ENCODE results near the gene DNAH2. TPM values are rescaled to one million over a fixed set of nuclear protein-coding genes. Genes with fewer than 3 reads are reported as not detected.

Gene DNAH2
- total and polyA plus RNA-seq, 2 experiments from 2014 or later: 0.77 to 2.1 TPM

DNA sequence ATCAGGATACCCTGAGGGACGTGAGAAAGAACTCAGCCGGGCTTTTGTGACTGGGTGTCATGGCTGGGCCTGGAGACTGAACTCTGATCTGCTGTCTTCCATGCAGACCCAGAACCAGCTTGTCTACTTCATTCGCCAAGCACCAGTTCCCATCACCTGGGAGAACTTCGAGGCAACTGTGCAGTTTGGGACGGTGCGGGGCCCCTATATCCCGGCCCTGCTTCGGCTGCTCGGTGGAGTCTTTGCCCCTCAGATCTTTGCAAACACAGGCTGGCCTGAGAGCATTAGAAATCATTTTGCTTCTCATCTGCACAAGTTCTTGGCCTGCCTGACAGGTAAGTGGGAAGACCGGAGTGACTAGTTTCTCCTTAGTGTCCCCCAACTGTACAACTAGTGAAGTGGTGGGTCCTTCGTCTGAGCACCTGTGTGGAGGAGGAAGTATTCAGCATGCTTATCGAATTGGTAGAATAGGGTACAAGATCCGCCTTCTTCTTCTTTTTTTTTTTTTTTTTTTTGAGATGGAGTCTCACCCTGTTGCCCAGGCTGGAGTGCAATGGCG, 15.5 kb downstream of the DNAH2 start:
- Histone ChIP-seq H3K9me2 (replicated peaks; ENCODE audit: insufficient read depth) (no peaks in the 10 kb centered on the region), H3K4me3 (no peak overlapping the region), H3K9me3 (ENCODE audit: low read depth) (no peaks in the 10 kb centered on the region), H3K4me2 (no peak overlapping the region), H4K20me1 (ENCODE audit: insufficient read depth, poor library complexity, severe bottlenecking) (no peaks in the 10 kb centered on the region), H3K79me2 (no peaks in the 10 kb centered on the region), H3K36me3 (replicated peaks; ENCODE audit: insufficient read depth, low read depth) (no peaks in the 10 kb centered on the region), H2AFZ (no peak overlapping the region), H3K27me3 (no peaks in the 10 kb centered on the region), H3K27ac (no peak overlapping the region), H3K4me1 (ENCODE audit: insufficient read depth) (no peaks in the 10 kb centered on the region)
- DNase-seq (ENCODE audit: low spot score): no peak
- 87% methylated on average over 14 of the region's 14 CpGs for WGBS (ENCODE audit: low lambda C conversion rate, missing lambda C conversion rate)
- TF ChIP-seq EZH2phosphoT487 (IDR thresholded peaks at IDR 0.05; ENCODE audit: low read depth, severe bottlenecking, unreplicated experiment): no peak
- no peak for TF ChIP-seq EZH2 (IDR thresholded peaks at IDR 0.05; ENCODE audit: borderline replicate concordance)
- TF ChIP-seq, protein P1, sequence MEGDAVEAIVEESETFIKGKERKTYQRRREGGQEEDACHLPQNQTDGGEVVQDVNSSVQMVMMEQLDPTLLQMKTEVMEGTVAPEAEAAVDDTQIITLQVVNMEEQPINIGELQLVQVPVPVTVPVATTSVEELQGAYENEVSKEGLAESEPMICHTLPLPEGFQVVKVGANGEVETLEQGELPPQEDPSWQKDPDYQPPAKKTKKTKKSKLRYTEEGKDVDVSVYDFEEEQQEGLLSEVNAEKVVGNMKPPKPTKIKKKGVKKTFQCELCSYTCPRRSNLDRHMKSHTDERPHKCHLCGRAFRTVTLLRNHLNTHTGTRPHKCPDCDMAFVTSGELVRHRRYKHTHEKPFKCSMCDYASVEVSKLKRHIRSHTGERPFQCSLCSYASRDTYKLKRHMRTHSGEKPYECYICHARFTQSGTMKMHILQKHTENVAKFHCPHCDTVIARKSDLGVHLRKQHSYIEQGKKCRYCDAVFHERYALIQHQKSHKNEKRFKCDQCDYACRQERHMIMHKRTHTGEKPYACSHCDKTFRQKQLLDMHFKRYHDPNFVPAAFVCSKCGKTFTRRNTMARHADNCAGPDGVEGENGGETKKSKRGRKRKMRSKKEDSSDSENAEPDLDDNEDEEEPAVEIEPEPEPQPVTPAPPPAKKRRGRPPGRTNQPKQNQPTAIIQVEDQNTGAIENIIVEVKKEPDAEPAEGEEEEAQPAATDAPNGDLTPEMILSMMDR (IDR thresholded peaks at IDR 0.05; ENCODE audit: poor library complexity): no peak

DNA sequence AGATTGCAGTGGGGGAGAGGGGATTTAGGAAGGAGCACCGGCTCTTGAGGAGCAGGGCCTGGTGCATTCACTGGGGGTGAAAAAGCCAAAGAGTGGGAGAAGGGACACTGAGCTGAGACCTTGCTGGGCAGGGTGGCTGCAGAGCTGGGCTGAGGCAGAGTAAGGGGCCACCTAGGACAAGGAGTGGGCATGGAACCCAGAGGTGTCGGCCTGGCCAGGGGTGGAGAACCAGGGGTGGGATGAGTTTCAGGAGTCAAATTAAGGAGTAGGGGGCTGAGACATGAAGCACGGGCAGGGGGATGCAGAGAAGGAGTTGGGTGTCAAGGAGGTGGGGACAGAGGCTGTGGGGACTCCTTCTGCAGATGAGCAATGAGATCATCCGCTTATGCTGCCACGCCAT, 20.1 kb downstream of the DNAH2 start:
- no peak for DNase-seq (ENCODE audit: low spot score)
- Histone ChIP-seq H3K4me2 (no peak overlapping the region), H3K79me2 (no peaks in the 10 kb centered on the region), H4K20me1 (ENCODE audit: insufficient read depth, poor library complexity, severe bottlenecking) (no peaks in the 10 kb centered on the region), H3K9me3 (ENCODE audit: low read depth) (no peaks in the 10 kb centered on the region), H3K4me3 (no peak overlapping the region), H3K27ac (no peak overlapping the region), H3K4me1 (ENCODE audit: insufficient read depth) (no peaks in the 10 kb centered on the region), H3K9me2 (replicated peaks; ENCODE audit: insufficient read depth) (no peaks in the 10 kb centered on the region), H2AFZ (no peak overlapping the region), H3K27me3 (peaks cover 3% of the 10 kb centered on the region), H3K36me3 (replicated peaks; ENCODE audit: insufficient read depth, low read depth) (no peaks in the 10 kb centered on the region)
- TF ChIP-seq EZH2phosphoT487 (IDR thresholded peaks at IDR 0.05; ENCODE audit: low read depth, severe bottlenecking, unreplicated experiment) (no peak), EZH2 (IDR thresholded peaks at IDR 0.05; ENCODE audit: borderline replicate concordance) (no peak)
- TF ChIP-seq, protein P1 (IDR thresholded peaks at IDR 0.05; ENCODE audit: poor library complexity): no peak
- WGBS (ENCODE audit: low lambda C conversion rate, missing lambda C conversion rate): 95% methylated on average over 5 of the region's 5 CpGs

DNA sequence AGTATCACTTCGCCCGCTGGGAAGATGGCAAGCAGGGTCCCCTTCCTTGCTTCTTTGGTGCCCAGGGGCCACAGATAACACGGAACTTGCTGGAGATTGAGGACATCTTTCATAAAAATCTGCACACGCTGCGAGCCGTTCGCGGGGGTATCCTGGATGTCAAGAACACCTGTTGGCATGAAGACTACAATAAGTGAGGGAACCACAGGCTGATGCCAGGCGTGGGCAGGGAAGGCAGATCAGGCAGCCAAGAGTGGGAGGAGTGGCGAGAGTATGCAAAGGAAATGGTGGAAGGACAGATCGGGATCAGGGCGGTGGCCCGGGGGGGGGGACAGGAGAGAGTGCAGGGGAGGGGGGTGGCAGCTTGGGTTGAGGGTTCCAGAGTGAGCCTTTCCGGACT, 22.2 kb downstream of the DNAH2 start:
- WGBS (ENCODE audit: low lambda C conversion rate, missing lambda C conversion rate): 88% methylated on average over 13 of the region's 14 CpGs
- H3K27me3 ChIP-seq: peaks cover 3% of the 10 kb centered on the region

More for the DNA sequence above, 22.2 kb downstream of the DNAH2 start:
- no peak for TF ChIP-seq EZH2phosphoT487 (IDR thresholded peaks at IDR 0.05; ENCODE audit: low read depth, severe bottlenecking, unreplicated experiment)
- TF ChIP-seq, protein P1 (IDR thresholded peaks at IDR 0.05; ENCODE audit: poor library complexity): no peak
- no peak for TF ChIP-seq EZH2 (IDR thresholded peaks at IDR 0.05; ENCODE audit: borderline replicate concordance)
- H3K4me2 ChIP-seq: no peak overlapping the region
- H3K4me3 ChIP-seq: no peak overlapping the region
- no peaks in the 10 kb centered on the region for H3K9me3 ChIP-seq (ENCODE audit: low read depth)
- no peaks in the 10 kb centered on the region for H3K36me3 ChIP-seq (replicated peaks; ENCODE audit: insufficient read depth, low read depth)
- H3K4me1 ChIP-seq (ENCODE audit: insufficient read depth): no peaks in the 10 kb centered on the region
- no peak overlapping the region for H2AFZ ChIP-seq
- DNase-seq (ENCODE audit: low spot score): no peak
- no peak overlapping the region for H3K27ac ChIP-seq
- H3K79me2 ChIP-seq: no peaks in the 10 kb centered on the region
- no peaks in the 10 kb centered on the region for H4K20me1 ChIP-seq (ENCODE audit: insufficient read depth, poor library complexity, severe bottlenecking)
- no peaks in the 10 kb centered on the region for H3K9me2 ChIP-seq (replicated peaks; ENCODE audit: insufficient read depth)

All from hepatocyte (in vitro differentiated cells).